H9 (cell line): ENCODE measurements around the gene ZNF747. TPM values are rescaled to one million over a fixed set of nuclear protein-coding genes. Genes with fewer than 3 reads are reported as not detected.

ENCODE experiments used
- DNase-seq: peaks from one replicate; pipeline ENCODE4 v3.0.0-alpha.2; 2017
- H2AFZ ChIP-seq: one replicate; pipeline ENCODE4 v1.6.1; 2013; ENCODE audit warnings: mild to moderate bottlenecking, low read length, control low read depth, moderate library complexity
- H2AK5ac ChIP-seq: 2 replicates; pipeline ENCODE4 v1.6.1; 2013; ENCODE audit warnings: low read length, control low read depth, mixed read lengths; ENCODE audit not compliant: insufficient read length
- H2BK120ac ChIP-seq: one replicate; pipeline ENCODE4 v1.6.1; 2013; ENCODE audit warnings: low read depth, mild to moderate bottlenecking, low read length, control low read depth, inconsistent platforms; ENCODE audit not compliant: poor library complexity, severe bottlenecking
- H2BK12ac ChIP-seq: 2 replicates; pipeline ENCODE4 v1.6.1; 2013; ENCODE audit warnings: low read length, control low read depth, mixed read lengths, low read depth; ENCODE audit not compliant: insufficient read length
- H2BK15ac ChIP-seq: 2 replicates; pipeline ENCODE4 v1.6.1; 2013; ENCODE audit warnings: low read depth, low read length, control low read depth
- H2BK20ac ChIP-seq: one replicate; pipeline ENCODE4 v1.6.1; 2013; ENCODE audit warnings: low read depth, mild to moderate bottlenecking, low read length, control low read depth, inconsistent platforms; ENCODE audit not compliant: poor library complexity, severe bottlenecking
- H2BK5ac ChIP-seq: 2 replicates; pipeline ENCODE4 v1.6.1; 2013; ENCODE audit warnings: low read length, control low read depth, mixed read lengths; ENCODE audit not compliant: insufficient read length
- H3K14ac ChIP-seq: 2 replicates; pipeline ENCODE4 v1.6.1; 2013; ENCODE audit warnings: low read length, control low read depth; ENCODE audit not compliant: insufficient read depth
- H3K18ac ChIP-seq: 2 replicates; pipeline ENCODE4 v1.6.1; 2013; ENCODE audit warnings: low read depth, mild to moderate bottlenecking, mixed read lengths, low read length, control low read depth; ENCODE audit not compliant: insufficient read length
- H3K23ac ChIP-seq: 2 replicates; pipeline ENCODE4 v1.6.1; 2013; ENCODE audit warnings: low read length, control low read depth, mixed read lengths, low read depth; ENCODE audit not compliant: insufficient read length
- H3K23me2 ChIP-seq: 2 replicates; pipeline ENCODE4 v1.6.1; 2013; ENCODE audit warnings: low read depth, mild to moderate bottlenecking, mixed read lengths, low read length, control low read depth; ENCODE audit not compliant: insufficient read length, poor library complexity, severe bottlenecking
- H3K27ac ChIP-seq: 2 replicates; pipeline ENCODE4 v1.5.1; 2013; ENCODE audit warnings: low read length, control low read depth, mixed read lengths, low read depth; ENCODE audit not compliant: insufficient read length
- H3K27me3 ChIP-seq: 2 replicates; pipeline ENCODE4 v1.6.1; 2013; ENCODE audit warnings: low read length, control low read depth, inconsistent platforms; ENCODE audit not compliant: insufficient read depth
- H3K4ac ChIP-seq: 2 replicates; pipeline ENCODE4 v1.6.1; 2013; ENCODE audit warnings: low read depth, mild to moderate bottlenecking, control low read depth, inconsistent platforms, low read length, moderate library complexity
- H3K4me1 ChIP-seq: 2 replicates; pipeline ENCODE4 v1.6.1; 2013; ENCODE audit warnings: low read length, control low read depth, inconsistent platforms; ENCODE audit not compliant: insufficient read depth
- H3K4me2 ChIP-seq: 2 replicates; pipeline ENCODE4 v1.6.1; 2013; ENCODE audit warnings: low read length, control low read depth, mixed read lengths; ENCODE audit not compliant: insufficient read length, insufficient read depth
- H3K56ac ChIP-seq: 2 replicates; pipeline ENCODE4 v1.6.1; 2013; ENCODE audit warnings: low read depth, mild to moderate bottlenecking, mixed read lengths, low read length, control low read depth; ENCODE audit not compliant: insufficient read length
- H3K79me1 ChIP-seq: 2 replicates; pipeline ENCODE4 v1.6.1; 2013; ENCODE audit warnings: low read depth, mild to moderate bottlenecking, moderate library complexity, low read length, control low read depth, inconsistent platforms; ENCODE audit not compliant: insufficient read depth, poor library complexity, severe bottlenecking
- H3K79me2 ChIP-seq: 2 replicates; pipeline ENCODE4 v1.6.1; 2013; ENCODE audit warnings: low read length, control low read depth, inconsistent platforms; ENCODE audit not compliant: insufficient read depth
- H3K9ac ChIP-seq: 2 replicates; pipeline ENCODE4 v1.6.1; 2013; ENCODE audit warnings: low read length, control low read depth, mixed read lengths; ENCODE audit not compliant: insufficient read length; ENCODE audit errors: extremely low read depth
- H3K9me3 ChIP-seq: one replicate; pipeline ENCODE4 v1.6.1; 2013; ENCODE audit warnings: low read depth, low read length, inconsistent platforms; ENCODE audit not compliant: control insufficient read depth
- H3T11ph ChIP-seq: one replicate; pipeline ENCODE4 v1.6.1; 2013; ENCODE audit warnings: mild to moderate bottlenecking, low read length, control low read depth, inconsistent platforms
- H4K20me1 ChIP-seq: one replicate; pipeline ENCODE4 v1.6.1; 2013; ENCODE audit not compliant: control insufficient read depth, insufficient read length, insufficient read depth
- H4K5ac ChIP-seq: 2 replicates; pipeline ENCODE4 v1.6.1; 2013; ENCODE audit warnings: low read depth, mild to moderate bottlenecking, mixed read lengths, low read length, control low read depth; ENCODE audit not compliant: insufficient read length
- H4K8ac ChIP-seq: replicated peaks from 2 replicates; pipeline ENCODE4 v1.6.1; 2013; ENCODE audit warnings: low read length, control low read depth, mixed read lengths, low read depth; ENCODE audit not compliant: insufficient read length
- H4K91ac ChIP-seq: 2 replicates; pipeline ENCODE4 v1.6.1; 2013; ENCODE audit warnings: low read depth, mild to moderate bottlenecking, moderate library complexity, mixed read lengths, low read length, control low read depth; ENCODE audit not compliant: insufficient read length
- H3K27ac Mint-ChIP-seq, 3 experiments: 2 replicates in 2 of 3; 3 replicates in 1 of 3; pipeline ENCODE4 v1.8.0; 2020 to 2021; ENCODE audit warnings: mixed read lengths in 3 of 3, mild to moderate bottlenecking in 1 of 3, moderate library complexity in 1 of 3
- H3K27me3 Mint-ChIP-seq: 2 replicates; pipeline ENCODE4 v1.8.0; 2021; ENCODE audit warnings: low read depth, mild to moderate bottlenecking, moderate library complexity, mixed read lengths
- H3K36me3 Mint-ChIP-seq, 3 experiments: 2 replicates in 2 of 3; 3 replicates in 1 of 3; pipeline ENCODE4 v1.8.0; 2020 to 2021; ENCODE audit warnings: low read depth in 3 of 3, mixed read lengths in 3 of 3; ENCODE audit not compliant: insufficient read depth in 1 of 3
- H3K4me1 Mint-ChIP-seq, 2 experiments: 2 replicates each; pipeline ENCODE4 v1.8.0; 2020; ENCODE audit warnings: mixed read lengths in 2 of 2
- H3K4me3 Mint-ChIP-seq, 2 experiments: 2 replicates in 1 of 2; 3 replicates in 1 of 2; pipeline ENCODE4 v1.8.0; 2020 to 2021; ENCODE audit warnings: mild to moderate bottlenecking in 2 of 2, mixed read lengths in 2 of 2, moderate library complexity in 1 of 2
- H3K9me3 Mint-ChIP-seq, 2 experiments: 2 replicates in 1 of 2; 3 replicates in 1 of 2; pipeline ENCODE4 v1.8.0; 2020; ENCODE audit warnings: mild to moderate bottlenecking in 2 of 2, mixed read lengths in 2 of 2, moderate library complexity in 1 of 2
- WGBS: extraction: QIAGEN DNeasy Blood & Tissue Kit; methylation state at CpG from one replicate; pipeline ENCODE4 v1.1.7; 2013; ENCODE audit warnings: missing lambda C conversion rate, low lambda C conversion rate, mixed read lengths; ENCODE audit not compliant: insufficient read length; ENCODE audit errors: extremely low coverage; 5-methylcytosine and 5-hydroxymethylcytosine counted together
- total RNA-seq: library from RNA; stranded (reverse); gene quantifications from 2 replicates; pipeline ENCODE4 v1.2.1, GENCODE V29; 2021
- TF ChIP-seq, protein P1 (sequence below): fragments of 200-600 bp; sonication (generic); conservative IDR thresholded peaks from 3 replicates; pipeline ENCODE4 v1.8.0; 2021; ENCODE audit warnings: antibody characterized with exemption, mild to moderate bottlenecking

ZNF747 gene
- total RNA-seq, 1 experiment from 2014 or later: 18.4 TPM

DNA sequence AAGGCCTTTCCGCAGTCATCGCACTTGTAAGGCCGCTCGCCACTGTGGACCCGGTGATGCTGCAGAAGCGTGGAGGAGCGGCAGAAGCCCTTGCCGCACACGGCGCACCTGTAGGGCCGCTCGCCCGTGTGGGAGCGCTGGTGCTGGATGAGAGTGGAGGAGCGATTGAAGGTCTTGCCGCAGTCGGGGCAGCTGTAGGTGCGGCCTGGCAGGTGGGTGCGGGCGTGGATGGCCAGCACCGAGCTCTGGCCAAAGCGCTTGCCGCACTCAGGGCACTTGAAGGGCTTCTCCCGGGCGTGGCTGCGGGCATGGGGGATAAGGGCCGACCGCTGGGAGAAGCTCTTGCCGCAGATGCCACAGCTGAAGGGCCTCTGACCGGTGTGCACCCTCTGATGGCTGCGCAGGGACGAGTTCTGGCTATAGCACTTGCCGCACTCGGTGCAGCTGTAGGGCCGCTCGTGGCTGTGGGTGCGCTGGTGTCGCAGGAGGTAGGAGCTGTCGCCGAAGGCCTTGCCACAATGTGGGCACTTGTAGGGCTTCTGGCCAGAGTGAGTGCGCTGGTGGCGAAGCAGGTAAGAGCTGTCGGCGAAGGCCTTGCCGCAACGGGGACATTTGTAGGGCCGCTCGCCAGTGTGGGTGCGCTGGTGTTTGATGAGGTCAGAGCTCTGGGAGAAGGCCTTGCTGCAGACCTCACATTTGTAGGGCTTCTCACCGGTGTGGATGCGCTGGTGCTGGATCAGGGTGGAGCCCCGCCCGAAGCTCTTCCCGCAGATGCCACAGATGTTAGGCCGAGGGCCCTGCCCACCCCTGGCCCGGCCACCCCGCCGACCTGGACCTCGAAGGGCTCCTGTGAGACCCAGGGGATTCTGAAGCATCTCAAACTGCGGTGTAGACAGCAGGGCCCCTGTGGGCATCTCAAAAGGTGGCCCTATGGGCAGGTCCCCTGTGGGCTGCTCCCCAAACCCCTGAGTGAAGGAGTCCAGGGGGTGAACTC, 9.8 kb downstream of the ZNF747 start:
- H4K5ac ChIP-seq: no peak overlapping the region
- peak overlapping the region; percentile 40 to 57 for H3K4me3 Mint-ChIP-seq
- H3K36me3 Mint-ChIP-seq: peaks cover 0 to 13% (median 9%) of the 10 kb centered on the region in 3 experiments; a peak in 5 of 7 replicates
- H2BK5ac ChIP-seq: no peak overlapping the region
- H3K18ac ChIP-seq: no peak overlapping the region
- TF ChIP-seq, protein P1, sequence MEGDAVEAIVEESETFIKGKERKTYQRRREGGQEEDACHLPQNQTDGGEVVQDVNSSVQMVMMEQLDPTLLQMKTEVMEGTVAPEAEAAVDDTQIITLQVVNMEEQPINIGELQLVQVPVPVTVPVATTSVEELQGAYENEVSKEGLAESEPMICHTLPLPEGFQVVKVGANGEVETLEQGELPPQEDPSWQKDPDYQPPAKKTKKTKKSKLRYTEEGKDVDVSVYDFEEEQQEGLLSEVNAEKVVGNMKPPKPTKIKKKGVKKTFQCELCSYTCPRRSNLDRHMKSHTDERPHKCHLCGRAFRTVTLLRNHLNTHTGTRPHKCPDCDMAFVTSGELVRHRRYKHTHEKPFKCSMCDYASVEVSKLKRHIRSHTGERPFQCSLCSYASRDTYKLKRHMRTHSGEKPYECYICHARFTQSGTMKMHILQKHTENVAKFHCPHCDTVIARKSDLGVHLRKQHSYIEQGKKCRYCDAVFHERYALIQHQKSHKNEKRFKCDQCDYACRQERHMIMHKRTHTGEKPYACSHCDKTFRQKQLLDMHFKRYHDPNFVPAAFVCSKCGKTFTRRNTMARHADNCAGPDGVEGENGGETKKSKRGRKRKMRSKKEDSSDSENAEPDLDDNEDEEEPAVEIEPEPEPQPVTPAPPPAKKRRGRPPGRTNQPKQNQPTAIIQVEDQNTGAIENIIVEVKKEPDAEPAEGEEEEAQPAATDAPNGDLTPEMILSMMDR: no peak
- H3K56ac ChIP-seq: no peak overlapping the region
- H3K9ac ChIP-seq: no peak overlapping the region
- H2BK12ac ChIP-seq: no peak overlapping the region
- H3K23me2 ChIP-seq: peaks cover 15% of the 10 kb centered on the region
- H4K20me1 ChIP-seq: no peaks in the 10 kb centered on the region
- peaks cover 2% of the 10 kb centered on the region; the same call in 1 of the 2 replicates for H3K4me1 ChIP-seq
- H3K9me3 ChIP-seq: no peaks in the 10 kb centered on the region
- H3T11ph ChIP-seq: no peak overlapping the region
- H2BK15ac ChIP-seq: no peak overlapping the region
- no peak overlapping the region for H4K91ac ChIP-seq
- H3K9me3 Mint-ChIP-seq: no peaks in the 10 kb centered on the region
- no peaks in the 10 kb centered on the region for H3K27me3 Mint-ChIP-seq
- no peak overlapping the region for H2AFZ ChIP-seq
- H2BK120ac ChIP-seq: no peak overlapping the region
- no peak overlapping the region for H3K27ac ChIP-seq
- H2AK5ac ChIP-seq: no peak overlapping the region
- H3K79me2 ChIP-seq: no peaks in the 10 kb centered on the region
- H3K4me2 ChIP-seq: no peak overlapping the region
- DNase-seq: no peak
- H3K14ac ChIP-seq: no peak overlapping the region
- no peak overlapping the region for H4K8ac ChIP-seq
- no peak overlapping the region for H2BK20ac ChIP-seq
- no peak overlapping the region for H3K23ac ChIP-seq
- peaks cover 16% of the 10 kb centered on the region in 2 experiments for H3K4me1 Mint-ChIP-seq
- no CpG with 5 or more reads among the region's 60 CpGs for WGBS
- no peak overlapping the region for H3K4ac ChIP-seq
- H3K27me3 ChIP-seq: no peaks in the 10 kb centered on the region
- no peak overlapping the region; a peak in 1 of 7 replicates for H3K27ac Mint-ChIP-seq
- no peaks in the 10 kb centered on the region for H3K79me1 ChIP-seq
